Retinal pigment epithelial cell (primary cell): ENCODE data around the gene TNS3.

Source experiments
- DNase-seq: peaks from one replicate; pipeline ENCODE4 v3.0.0-alpha.2; 2010; ENCODE audit warnings: low read depth
- H3K4me3 ChIP-seq: 2 replicates; pipeline ENCODE4 v1.5.1; 2011; ENCODE audit warnings: mild to moderate bottlenecking, low read length, control low read depth, moderate library complexity
- TF ChIP-seq, protein P1 (sequence below): conservative IDR thresholded peaks from 2 replicates; pipeline ENCODE4 v1.5.1; 2011; ENCODE audit warnings: low read depth, low read length, control low read depth, inconsistent platforms

Gene TNS3

DNA sequence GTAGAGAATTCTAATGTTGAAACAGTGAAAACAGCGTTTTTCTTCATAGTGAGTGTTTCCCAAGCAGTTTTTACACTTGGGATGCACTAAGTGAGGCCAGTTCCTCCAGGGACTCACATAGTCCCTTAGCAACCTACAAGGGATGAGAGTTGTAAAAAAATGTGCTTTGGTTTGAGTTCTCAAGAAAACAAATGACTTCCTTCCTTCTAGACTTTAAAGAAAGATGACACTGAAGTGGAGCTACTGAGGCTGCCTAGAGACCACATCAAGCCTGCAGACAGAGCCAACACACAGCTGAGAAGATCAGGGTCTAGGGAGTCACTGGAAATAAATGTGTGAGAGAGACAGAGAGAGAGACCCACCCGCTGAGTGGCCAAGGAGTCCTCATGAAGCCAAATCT lies 264.4 kb downstream of the TNS3 start:
- DNase-seq, result no peak
- TF ChIP-seq, protein P1, sequence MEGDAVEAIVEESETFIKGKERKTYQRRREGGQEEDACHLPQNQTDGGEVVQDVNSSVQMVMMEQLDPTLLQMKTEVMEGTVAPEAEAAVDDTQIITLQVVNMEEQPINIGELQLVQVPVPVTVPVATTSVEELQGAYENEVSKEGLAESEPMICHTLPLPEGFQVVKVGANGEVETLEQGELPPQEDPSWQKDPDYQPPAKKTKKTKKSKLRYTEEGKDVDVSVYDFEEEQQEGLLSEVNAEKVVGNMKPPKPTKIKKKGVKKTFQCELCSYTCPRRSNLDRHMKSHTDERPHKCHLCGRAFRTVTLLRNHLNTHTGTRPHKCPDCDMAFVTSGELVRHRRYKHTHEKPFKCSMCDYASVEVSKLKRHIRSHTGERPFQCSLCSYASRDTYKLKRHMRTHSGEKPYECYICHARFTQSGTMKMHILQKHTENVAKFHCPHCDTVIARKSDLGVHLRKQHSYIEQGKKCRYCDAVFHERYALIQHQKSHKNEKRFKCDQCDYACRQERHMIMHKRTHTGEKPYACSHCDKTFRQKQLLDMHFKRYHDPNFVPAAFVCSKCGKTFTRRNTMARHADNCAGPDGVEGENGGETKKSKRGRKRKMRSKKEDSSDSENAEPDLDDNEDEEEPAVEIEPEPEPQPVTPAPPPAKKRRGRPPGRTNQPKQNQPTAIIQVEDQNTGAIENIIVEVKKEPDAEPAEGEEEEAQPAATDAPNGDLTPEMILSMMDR, result no peak
- no peak overlapping the region for H3K4me3 ChIP-seq

DNA sequence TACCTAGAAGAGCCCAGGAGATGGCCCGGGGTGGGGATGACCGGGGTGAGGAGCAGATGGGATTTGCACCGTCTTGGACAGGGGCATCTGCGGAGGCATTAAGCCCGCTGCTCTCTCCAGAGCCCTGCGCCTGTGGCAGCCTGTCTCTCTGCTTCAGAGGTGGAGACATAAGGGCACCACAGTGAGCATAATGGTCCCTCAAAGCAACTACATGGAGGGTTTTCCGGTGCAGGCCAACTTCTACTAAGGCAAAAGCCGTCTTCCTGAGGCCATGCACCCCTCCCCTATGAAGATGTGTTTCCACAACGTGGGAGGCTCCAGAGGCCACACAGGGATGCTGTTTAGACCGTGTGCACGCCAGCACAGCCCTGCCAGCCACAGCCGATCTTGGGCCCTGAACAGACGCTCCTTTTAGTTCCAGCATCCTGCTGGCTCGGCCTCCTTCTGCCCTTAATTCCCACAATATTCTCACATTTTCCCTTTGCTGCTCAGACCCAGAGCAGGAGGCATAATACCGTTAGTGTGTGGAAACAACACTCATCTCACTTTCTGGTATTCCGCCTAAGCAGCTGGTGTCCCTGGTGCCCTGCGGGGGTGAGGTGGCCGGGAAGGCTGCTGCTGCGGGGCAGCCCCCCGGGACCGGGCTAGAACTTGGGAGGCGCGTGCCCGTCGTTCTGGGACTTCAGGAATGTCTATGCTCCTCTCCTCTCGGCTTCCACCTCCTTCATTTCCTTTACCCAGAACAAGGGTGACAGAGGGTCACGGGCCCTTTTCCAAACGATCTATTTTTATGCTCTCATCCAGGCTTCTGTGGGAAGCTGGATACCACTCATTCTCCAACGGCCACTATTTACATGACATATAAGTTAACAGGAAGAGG lies 266.9 kb downstream of the TNS3 start:
- TF ChIP-seq, protein P1, result no peak
- DNase-seq, result no peak
- H3K4me3 ChIP-seq, result no peak overlapping the region

DNA sequence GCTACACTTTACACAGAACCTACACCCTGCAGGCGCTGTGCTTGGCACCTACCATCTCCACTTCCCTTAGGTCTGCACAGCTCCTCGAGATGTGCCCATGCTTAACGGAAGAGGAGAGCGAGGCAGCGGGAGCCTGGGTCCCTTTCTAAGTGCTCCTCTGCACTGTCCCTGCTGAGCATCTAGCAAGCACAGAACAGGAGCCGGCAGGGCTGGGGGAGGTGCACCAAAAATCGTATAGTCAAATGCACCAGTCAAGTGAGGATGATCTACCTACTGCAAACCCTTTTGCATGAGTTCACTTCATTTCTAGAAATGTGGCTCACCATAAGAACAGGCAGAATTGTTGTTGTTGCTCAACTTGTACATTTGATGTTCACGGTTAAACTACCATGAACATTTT lies 267.7 kb downstream of the TNS3 start:
- TF ChIP-seq, protein P1, result no peak
- no peak overlapping the region for H3K4me3 ChIP-seq
- no peak for DNase-seq

DNA sequence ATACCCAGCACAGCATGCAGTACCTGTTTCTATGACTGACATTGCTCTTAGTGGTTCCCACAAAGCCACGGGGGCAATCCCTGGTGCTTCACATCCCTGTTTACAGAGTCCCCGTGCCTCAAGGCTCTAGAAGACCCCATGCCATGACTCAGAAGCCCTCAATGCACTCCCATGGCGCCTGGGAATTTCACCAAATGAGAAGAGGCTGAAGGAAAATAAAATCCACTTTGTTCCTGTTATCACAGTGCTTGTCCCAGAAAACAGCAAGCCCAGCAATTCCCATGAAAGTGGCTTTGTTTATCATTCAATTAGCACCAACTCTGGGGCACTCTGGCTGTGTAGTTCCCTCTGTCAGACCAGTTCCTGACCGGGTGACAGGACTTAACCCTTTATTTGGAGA lies 268.3 kb downstream of the TNS3 start:
- DNase-seq, result no peak
- no peak overlapping the region for H3K4me3 ChIP-seq
- TF ChIP-seq, protein P1, result no peak

DNA sequence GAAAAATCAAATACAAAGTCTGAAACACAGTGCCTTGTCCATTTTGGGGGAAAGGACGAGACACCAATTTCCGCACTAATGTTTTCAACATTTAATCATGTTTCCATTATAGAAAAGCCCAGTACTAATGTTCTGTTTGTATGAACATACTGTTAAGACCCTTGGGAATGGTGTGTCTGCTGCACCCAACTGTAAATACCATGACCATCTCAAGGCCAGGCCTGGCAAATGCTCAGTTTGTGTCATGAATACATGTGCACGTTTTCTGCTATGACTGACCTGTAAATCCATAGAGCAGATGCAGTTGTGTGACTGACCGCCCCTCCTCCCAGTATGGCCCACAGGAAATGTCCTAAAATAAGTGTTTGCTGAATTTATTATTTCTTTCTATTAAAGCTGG lies 270.0 kb downstream of the TNS3 start:
- TF ChIP-seq, protein P1, result no peak
- no peak overlapping the region for H3K4me3 ChIP-seq
- DNase-seq, result no peak

DNA sequence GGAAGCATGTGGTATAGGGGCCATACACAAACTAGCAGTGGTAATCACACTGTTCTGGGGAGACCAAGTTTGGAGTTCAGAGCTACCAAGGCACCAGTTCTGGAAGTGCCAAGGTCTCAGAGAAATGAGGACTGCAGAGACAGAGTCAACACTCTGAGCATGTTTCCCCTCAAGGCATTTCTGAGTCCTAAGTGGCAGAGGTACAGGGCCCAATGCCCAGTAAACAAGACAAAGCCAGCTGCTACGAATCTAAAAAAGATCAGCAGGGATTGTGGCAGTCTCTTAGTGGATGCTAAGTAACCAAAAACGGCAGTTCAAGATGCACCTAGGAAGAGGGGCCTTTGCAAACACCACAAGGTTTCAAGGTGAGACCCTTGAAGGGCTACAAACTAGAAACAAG lies 271.9 kb downstream of the TNS3 start:
- H3K4me3 ChIP-seq, result no peak overlapping the region
- no peak for DNase-seq
- TF ChIP-seq, protein P1, result no peak

DNA sequence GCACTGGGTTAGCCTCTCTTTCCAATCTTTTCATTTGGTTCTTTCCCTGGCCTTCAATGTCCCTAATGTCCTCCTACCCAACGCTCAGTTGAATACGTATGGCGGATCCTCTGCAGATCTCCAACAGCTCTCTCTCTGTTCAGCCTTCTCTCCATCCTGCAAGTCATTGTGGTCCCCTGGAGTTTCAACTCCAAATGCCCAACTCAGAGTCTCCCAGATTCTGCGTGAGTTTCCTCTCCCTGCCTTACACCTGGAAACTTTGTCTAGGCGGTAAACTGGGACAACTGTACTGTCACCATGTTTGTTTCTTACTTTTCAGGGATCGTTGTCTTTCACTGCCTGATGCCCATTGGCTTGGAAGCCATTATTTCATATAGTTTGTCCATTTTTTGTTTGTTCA lies 273.1 kb downstream of the TNS3 start:
- H3K4me3 ChIP-seq, result no peak overlapping the region
- DNase-seq, result no peak
- TF ChIP-seq, protein P1, result no peak
